ENCODE measurements around the gene STIM2.

DNA sequence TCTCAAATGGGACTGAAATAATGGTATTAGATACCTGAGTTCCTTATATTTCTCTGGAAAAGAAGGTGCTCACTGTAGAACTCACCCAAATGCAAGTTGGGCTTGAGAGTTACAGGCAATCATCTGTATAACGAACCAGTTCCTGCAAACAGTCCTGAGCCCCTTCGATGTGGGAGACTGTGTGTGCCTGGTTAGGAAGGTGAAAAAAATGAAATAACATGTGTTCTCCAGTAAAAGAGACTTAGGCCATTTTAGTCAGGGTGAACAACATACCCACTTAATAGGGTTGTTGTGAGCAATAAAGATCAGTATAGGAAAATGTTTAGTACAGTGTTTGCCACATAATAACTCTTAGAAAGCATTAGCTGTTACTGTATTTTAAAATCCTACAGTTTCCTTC, 23.4 kb downstream of the STIM2 start:
- TF ChIP-seq, protein P1, sequence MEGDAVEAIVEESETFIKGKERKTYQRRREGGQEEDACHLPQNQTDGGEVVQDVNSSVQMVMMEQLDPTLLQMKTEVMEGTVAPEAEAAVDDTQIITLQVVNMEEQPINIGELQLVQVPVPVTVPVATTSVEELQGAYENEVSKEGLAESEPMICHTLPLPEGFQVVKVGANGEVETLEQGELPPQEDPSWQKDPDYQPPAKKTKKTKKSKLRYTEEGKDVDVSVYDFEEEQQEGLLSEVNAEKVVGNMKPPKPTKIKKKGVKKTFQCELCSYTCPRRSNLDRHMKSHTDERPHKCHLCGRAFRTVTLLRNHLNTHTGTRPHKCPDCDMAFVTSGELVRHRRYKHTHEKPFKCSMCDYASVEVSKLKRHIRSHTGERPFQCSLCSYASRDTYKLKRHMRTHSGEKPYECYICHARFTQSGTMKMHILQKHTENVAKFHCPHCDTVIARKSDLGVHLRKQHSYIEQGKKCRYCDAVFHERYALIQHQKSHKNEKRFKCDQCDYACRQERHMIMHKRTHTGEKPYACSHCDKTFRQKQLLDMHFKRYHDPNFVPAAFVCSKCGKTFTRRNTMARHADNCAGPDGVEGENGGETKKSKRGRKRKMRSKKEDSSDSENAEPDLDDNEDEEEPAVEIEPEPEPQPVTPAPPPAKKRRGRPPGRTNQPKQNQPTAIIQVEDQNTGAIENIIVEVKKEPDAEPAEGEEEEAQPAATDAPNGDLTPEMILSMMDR (IDR thresholded peaks at IDR 0.05; ENCODE audit: insufficient read depth, low read depth, low read length), result no peak
- TF ChIP-seq EZH2 (IDR thresholded peaks at IDR 0.05; ENCODE audit: insufficient read depth, low read length), result no peak

All from astrocyte (in vitro differentiated cells and primary cell).